Heart left ventricle (tissue), 13 donors: ENCODE results near the gene EMC9.

Source experiments
- POLR2A ChIP-seq, 2 donors: fragments of 450-650 bp; IDR thresholded peaks; one replicate each; pipeline ENCODE4 v1.6.1; 2017; ENCODE audit warnings: antibody characterized with exemption in 2 of 2, mild to moderate bottlenecking in 2 of 2, moderate library complexity in 2 of 2
- TF ChIP-seq, protein P1 (sequence below), 12 donors: fragments of 200-600 bp; sonication (generic) in 4 of 12; IDR thresholded peaks; one replicate each; pipeline versions ENCODE4 v1.5.0 to v1.8.0; 2018 to 2022; ENCODE audit warnings: antibody characterized with exemption in 12 of 12, mild to moderate bottlenecking in 5 of 12
- donor health status: ischemic (EF 13 %, LVEDD 7.1; RV severe dilation, severe dysfunction).
- donor health status: DM: no; HTN: yes; CAD: no.
- donor health status: DM: no; HTN: no; CAD: no.
- donor health status: ischemic (EF 25% LVEDD 6.9; RV normal size, moderate dysfunction).
- donor health status: ischemic (EF 25% LVEDD 5.7; RV mildly dilated, moderate dysfunction).
- donor health status: ischemic (EF 35%, LVEDD 5.7; RV mildly dilated, moderate dysfunction).
- donor health status: nonischemic (EF 11% LVEDD 7.7; RV severe dilation, severe dysfunction).
- donor health status: DM: yes; HTN: yes; CAD: no.
- donor health status: PGD.
- donor health status: ischemic (EF 29% LVEDD 5.4; RV normal size, mild dysfunction).
- donor health status: nonischemic (EF 23%, LVEDD 6.1; RV moderate dilation, normal function).

DNA sequence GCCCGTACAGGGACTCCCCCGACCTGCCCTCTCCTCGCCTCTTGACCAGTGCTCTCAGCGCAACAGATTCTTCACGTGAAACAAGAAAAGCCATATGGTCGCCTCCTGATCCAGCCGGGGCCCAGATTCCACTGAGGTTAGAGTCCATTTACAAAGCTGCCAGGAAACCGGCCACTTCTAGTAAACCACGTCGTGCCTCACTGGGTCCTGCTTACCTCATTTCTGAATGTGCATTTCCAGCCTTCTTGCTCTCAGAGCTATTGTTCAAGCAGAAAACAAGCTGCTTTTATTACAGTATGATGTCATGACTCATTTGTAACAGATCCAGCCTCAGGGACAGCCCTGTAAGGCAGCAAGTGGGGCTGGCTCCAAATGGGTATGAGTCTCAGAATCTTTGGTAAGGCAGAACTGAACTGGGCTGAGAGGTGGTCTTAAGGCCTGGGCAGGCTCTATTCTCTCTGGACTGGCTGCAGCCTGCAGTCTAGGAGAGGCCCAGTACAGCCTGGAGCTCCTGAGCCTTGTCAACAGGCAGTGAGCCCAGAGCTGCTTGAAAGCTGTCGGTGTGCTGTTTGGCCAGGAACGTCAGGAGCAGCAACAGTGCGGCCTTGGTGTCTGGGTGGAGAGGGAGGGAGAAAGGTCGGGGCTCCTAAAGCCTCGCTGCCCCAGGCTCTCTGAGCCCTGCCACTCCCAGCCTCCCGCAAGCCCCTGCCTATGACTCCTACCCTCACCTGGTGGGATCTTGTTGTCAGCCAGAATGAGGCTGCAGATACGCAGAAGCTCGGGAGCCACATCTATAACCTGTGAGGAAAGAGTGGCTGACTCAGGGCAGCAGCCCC is 38.8 kb upstream of the EMC9 start:
- TF ChIP-seq, protein P1, sequence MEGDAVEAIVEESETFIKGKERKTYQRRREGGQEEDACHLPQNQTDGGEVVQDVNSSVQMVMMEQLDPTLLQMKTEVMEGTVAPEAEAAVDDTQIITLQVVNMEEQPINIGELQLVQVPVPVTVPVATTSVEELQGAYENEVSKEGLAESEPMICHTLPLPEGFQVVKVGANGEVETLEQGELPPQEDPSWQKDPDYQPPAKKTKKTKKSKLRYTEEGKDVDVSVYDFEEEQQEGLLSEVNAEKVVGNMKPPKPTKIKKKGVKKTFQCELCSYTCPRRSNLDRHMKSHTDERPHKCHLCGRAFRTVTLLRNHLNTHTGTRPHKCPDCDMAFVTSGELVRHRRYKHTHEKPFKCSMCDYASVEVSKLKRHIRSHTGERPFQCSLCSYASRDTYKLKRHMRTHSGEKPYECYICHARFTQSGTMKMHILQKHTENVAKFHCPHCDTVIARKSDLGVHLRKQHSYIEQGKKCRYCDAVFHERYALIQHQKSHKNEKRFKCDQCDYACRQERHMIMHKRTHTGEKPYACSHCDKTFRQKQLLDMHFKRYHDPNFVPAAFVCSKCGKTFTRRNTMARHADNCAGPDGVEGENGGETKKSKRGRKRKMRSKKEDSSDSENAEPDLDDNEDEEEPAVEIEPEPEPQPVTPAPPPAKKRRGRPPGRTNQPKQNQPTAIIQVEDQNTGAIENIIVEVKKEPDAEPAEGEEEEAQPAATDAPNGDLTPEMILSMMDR (IDR thresholded peaks at IDR 0.05) = no peak
- TF ChIP-seq POLR2A (IDR thresholded peaks at IDR 0.05) = no peak
